GM12878 (cell line): Measurements from ENCODE around the gene RECK. TPM values are rescaled to one million over a fixed set of nuclear protein-coding genes. Genes with fewer than 3 reads are reported as not detected.

Source experiments
- ATAC-seq: fragments of 200-7000 bp; cut with Tn5 transposase; 3 replicates; pipeline ENCODE4 v1.9.1; 2020; ENCODE audit warnings: mild to moderate bottlenecking, moderate library complexity
- BruUV-seq: library from RNA; stranded (reverse); fragments of 400-500 nt; replicated peaks from 2 replicates; lab custom pipeline; 2021; lab: Mats Ljungman, UMichigan
- CTCF ChIA-PET: fragments of 300-600 bp; sonication (Branson Sonifier 250); formaldehyde crosslinking; extraction: SDS; loops from one replicate; lab custom pipeline; 2021; ENCODE audit warnings: inconsistent platforms; lab: Yijun Ruan, JAX
- POLR2A ChIA-PET: fragments of 350-600 bp; formaldehyde crosslinking; extraction: SDS; loops from one replicate; lab custom pipeline; 2021; ENCODE audit warnings: inconsistent platforms; lab: Charles Lee
- RAD21 ChIA-PET: fragments of 300-600 bp; sonication (Branson Sonifier 250); formaldehyde crosslinking; loops from one replicate; lab custom pipeline; 2023; ENCODE audit warnings: antibody characterized with exemption; ENCODE audit not compliant: unreplicated experiment; lab: Charles Lee
- SMC1A ChIA-PET: fragments of 300-600 bp; sonication (Branson Sonifier 250); formaldehyde crosslinking; loops from one replicate; lab custom pipeline; 2023; ENCODE audit not compliant: unreplicated experiment, uncharacterized antibody; lab: Charles Lee
- DNase-seq: peaks from one replicate; pipeline ENCODE4 v3.0.0-alpha.2; 2011; ENCODE audit warnings: low read depth, low spot score
- FAIRE-seq: peaks from 3 replicates; lab custom pipeline; 2011; peaks lifted over from hg19 to GRCh38; lab: Jason Lieb, UNC
- H2AFZ ChIP-seq: 2 replicates; pipeline ENCODE4 v1.6.0; 2011; ENCODE audit warnings: low read depth, low read length, control low read depth; ENCODE audit not compliant: control insufficient read depth
- H3K27ac ChIP-seq: 2 replicates; pipeline ENCODE4 v1.5.1; 2011; ENCODE audit warnings: control low read depth; ENCODE audit not compliant: control insufficient read depth, insufficient read depth
- H3K27me3 ChIP-seq, 2 experiments: replicated peaks in 1 of 2; 2 replicates each; pipeline versions ENCODE4 v1.6.0 to v1.6.1; 2011; ENCODE audit warnings: low read length in 1 of 2; ENCODE audit not compliant: control insufficient read depth in 2 of 2, insufficient read depth in 2 of 2
- H3K36me3 ChIP-seq, 2 experiments: 2 replicates each; pipeline ENCODE4 v1.5.1; 2011; ENCODE audit warnings: low read length in 1 of 2; ENCODE audit not compliant: control insufficient read depth in 2 of 2, insufficient read depth in 2 of 2
- H3K4me1 ChIP-seq: 2 replicates; pipeline ENCODE4 v1.6.1; 2011; ENCODE audit warnings: mild to moderate bottlenecking, low read length, moderate library complexity, mixed read lengths; ENCODE audit not compliant: control insufficient read depth, insufficient read depth
- H3K4me2 ChIP-seq: 2 replicates; pipeline ENCODE4 v1.6.0; 2011; ENCODE audit warnings: control low read depth; ENCODE audit not compliant: control insufficient read depth, insufficient read depth
- H3K4me3 ChIP-seq: fragments of 200-600 bp; sonication (generic); 2 replicates; pipeline ENCODE4 v1.5.1; 2016
- H3K79me2 ChIP-seq: 2 replicates; pipeline ENCODE4 v1.6.0; 2011; ENCODE audit warnings: low read length; ENCODE audit not compliant: control insufficient read depth, insufficient read depth
- H3K9ac ChIP-seq: 2 replicates; pipeline ENCODE4 v1.8.0; 2011; ENCODE audit warnings: low read length, control low read depth, mixed read lengths; ENCODE audit not compliant: control insufficient read depth, insufficient read depth
- H3K9me3 ChIP-seq: replicated peaks from 3 replicates; pipeline ENCODE4 v1.5.1; 2011; ENCODE audit warnings: mild to moderate bottlenecking, low read length; ENCODE audit not compliant: control insufficient read depth, insufficient read depth
- H4K20me1 ChIP-seq: 2 replicates; pipeline ENCODE4 v1.6.0; 2011; ENCODE audit not compliant: control insufficient read depth, insufficient read depth
- ASH2L ChIP-seq: fragments of 300-600, 200-600 bp; sonication (generic); IDR thresholded peaks from 2 replicates; pipeline ENCODE4 v1.6.1; 2017; ENCODE audit warnings: low read depth, mild to moderate bottlenecking, borderline replicate concordance
- BCL3 ChIP-seq: IDR thresholded peaks from 2 replicates; pipeline ENCODE4 v1.6.1; 2011; ENCODE audit warnings: borderline replicate concordance, low read depth, mild to moderate bottlenecking, moderate library complexity, low read length; ENCODE audit not compliant: insufficient read depth, poor library complexity, severe bottlenecking
- BHLHE40 ChIP-seq, 2 experiments: fragments of 450-650 bp in 1 of 2; IDR thresholded peaks; 2 replicates each; pipeline ENCODE4 v1.6.1; 2011 to 2017; ENCODE audit warnings: low read depth in 2 of 2, borderline replicate concordance in 1 of 2, improper control_type of control experiment in 1 of 2, low read length in 1 of 2, mild to moderate bottlenecking in 1 of 2
- BMI1 ChIP-seq: fragments of 450-650 bp; IDR thresholded peaks from 2 replicates; pipeline ENCODE4 v1.6.1; 2016; ENCODE audit warnings: mild to moderate bottlenecking, moderate library complexity, borderline replicate concordance
- ESRRA ChIP-seq: IDR thresholded peaks from 2 replicates; pipeline ENCODE4 v1.6.1; 2012; ENCODE audit warnings: mild to moderate bottlenecking, low read length, improper control_type of control experiment
- HDAC6 ChIP-seq: fragments of 200-600 bp; sonication (generic); IDR thresholded peaks from one replicate; pipeline ENCODE4 v1.8.0; 2017; ENCODE audit warnings: antibody characterized with exemption; ENCODE audit not compliant: unreplicated experiment
- IKZF2 ChIP-seq, 2 experiments: fragments of 450-650 bp; IDR thresholded peaks; 2 replicates each; pipeline ENCODE4 v1.6.1; 2017; ENCODE audit warnings: mild to moderate bottlenecking in 2 of 2, moderate library complexity in 2 of 2
- PKNOX1 ChIP-seq: fragments of 450-650 bp; IDR thresholded peaks from 2 replicates; pipeline ENCODE4 v1.6.1; 2016; ENCODE audit warnings: mild to moderate bottlenecking
- PML ChIP-seq: IDR thresholded peaks from 2 replicates; pipeline ENCODE4 v1.6.1; 2012; ENCODE audit warnings: low read length, inconsistent platforms
- POU2F2 ChIP-seq: IDR thresholded peaks from 3 replicates; pipeline ENCODE4 v1.6.1; 2011; ENCODE audit warnings: low read depth, mild to moderate bottlenecking, low read length, borderline replicate concordance
- RB1 ChIP-seq: fragments of 450-650 bp; formaldehyde crosslinking; IDR thresholded peaks from 2 replicates; pipeline ENCODE4 v1.6.1; 2017; ENCODE audit warnings: mild to moderate bottlenecking, borderline replicate concordance
- SREBF2 ChIP-seq: IDR thresholded peaks from 2 replicates; pipeline ENCODE4 v1.6.1; 2012; ENCODE audit warnings: mild to moderate bottlenecking, low read length
- STAT3 ChIP-seq: IDR thresholded peaks from 2 replicates; pipeline ENCODE4 v1.6.1; 2011; ENCODE audit warnings: low read depth, low read length, improper control_type of control experiment
- ZNF217 ChIP-seq: fragments of 450-650 bp; IDR thresholded peaks from 2 replicates; pipeline ENCODE4 v1.6.1; 2017; ENCODE audit warnings: antibody characterized with exemption, mild to moderate bottlenecking
- WGBS: methylation state at CpG from one replicate; pipeline ENCODE4 v1.1.6; 2016; ENCODE audit warnings: low lambda C conversion rate; ENCODE audit not compliant: insufficient replicate concordance, insufficient coverage; ENCODE audit errors: missing lambda C conversion rate; 5-methylcytosine and 5-hydroxymethylcytosine counted together
- in situ Hi-C: fragments of 300-500 bp; cut with MboI; formaldehyde crosslinking; loops from 9 replicates; pipeline ENCODE4 v1.14.3; 2018; ENCODE audit warnings: mixed read lengths
- intact Hi-C: fragments of 100-400 bp; cut with micrococcal nuclease; formaldehyde crosslinking; loops from one replicate; pipeline ENCODE4 v1.14.2; 2022; ENCODE audit not compliant: unreplicated experiment
- polyA plus RNA-seq, 11 experiments: library from polyadenylated mRNA; depleted of rRNA in 4 of 11; unstranded in 6 of 11; stranded (reverse) in 5 of 11; fragments of >200 nt; fragmentation: Nextera tagmentation in 4 of 11; fragmentation: Illumina TruSeq in 1 of 11; extraction: Ambion mirVana in 4 of 11; extraction: Trizol in 1 of 11; gene quantifications; 1 replicate in 1 of 11; 2 replicates in 10 of 11; pipeline versions ENCODE4 v1.2.1 to v1.2.3, GENCODE V29; 2011 to 2016; ENCODE audit warnings: inconsistent platforms in 2 of 11, missing spikeins in 2 of 11, low read depth in 1 of 11
- total RNA-seq, 4 experiments: library from RNA; depleted of rRNA in 3 of 4; stranded (reverse); fragments of >200 nt in 3 of 4; fragmentation: Illumina TruSeq in 1 of 4; extraction: Trizol in 1 of 4; gene quantifications; 2 replicates each; pipeline versions ENCODE4 v1.2.1 to v1.2.3, GENCODE V29; 2013 to 2021
- TF ChIP-seq, protein P1 (sequence below): fragments of 450-650 bp; IDR thresholded peaks from 2 replicates; pipeline ENCODE4 v1.6.1; 2016; ENCODE audit warnings: mild to moderate bottlenecking, moderate library complexity, borderline replicate concordance

The RECK gene
- total and polyA plus RNA-seq, 10 of the 15 experiments (the other 5 are each of a cell fraction or from before 2014, with no cell fraction given) = 0.02 to 0.40 (median 0.13) TPM

DNA sequence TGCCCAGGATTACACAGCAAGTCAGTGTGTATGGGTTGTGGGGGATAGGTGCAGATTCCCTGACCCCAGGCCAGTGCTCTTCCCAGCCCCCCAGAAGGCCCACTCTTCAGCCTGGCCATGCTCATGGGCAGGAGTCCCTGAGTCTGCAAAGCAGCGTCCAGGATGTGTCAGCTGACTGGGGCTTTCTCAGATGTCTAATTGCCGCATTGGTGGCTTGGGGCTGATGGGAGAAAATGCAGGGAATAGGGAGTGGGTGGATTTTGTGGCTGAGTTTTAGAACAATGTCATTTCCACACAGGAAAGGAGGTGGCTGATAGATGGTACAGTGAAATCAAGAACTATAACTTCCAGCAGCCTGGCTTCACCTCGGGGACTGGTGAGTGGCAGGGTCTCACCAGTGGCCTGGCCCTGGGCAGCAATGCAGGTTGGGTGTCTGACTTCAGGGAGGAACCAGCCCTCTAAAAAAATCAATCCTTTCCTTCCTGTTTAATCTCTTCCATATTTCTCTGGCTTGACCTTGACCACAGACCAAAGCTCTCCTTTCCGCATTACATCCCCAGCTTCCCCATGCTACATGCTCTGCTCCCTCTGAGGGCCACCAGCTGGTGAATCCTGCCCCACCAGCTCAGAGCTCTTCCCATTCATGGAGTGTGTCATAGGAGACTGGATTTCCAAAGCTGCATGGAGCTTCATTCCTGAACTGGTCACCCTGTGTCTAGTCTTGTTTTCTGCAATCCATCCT lies 114.0 kb downstream of the RECK start:
- H3K4me2 ChIP-seq = no peak overlapping the region
- peaks cover 56% of the 10 kb centered on the region for H3K4me1 ChIP-seq
- H3K27me3 ChIP-seq = no peaks in the 10 kb centered on the region
- no peak for DNase-seq
- no peak for FAIRE-seq
- SMC1A ChIA-PET = interaction anchor here (1.0 to 1.6 kb wide), 2 partner anchors 14 to 48 kb away, joined by 4 to 5 read pairs; no protein-coding TSS in a partner anchor
- CTCF ChIA-PET = interaction anchor here (1.2 kb wide), 1 partner anchor 49 kb away, joined by 5 read pairs; no protein-coding TSS in a partner anchor
- intact Hi-C loops (no loop called here), in situ Hi-C loops (no loop called here)
- peaks cover 4% of the 10 kb centered on the region; the same call in 1 of the 3 replicates for H3K9me3 ChIP-seq
- H3K4me3 ChIP-seq = no peak overlapping the region
- no peaks in the 10 kb centered on the region for H4K20me1 ChIP-seq
- no peak for ATAC-seq
- BruUV-seq = no TSS peak
- WGBS = 81% methylated on average over 4 of the region's 4 CpGs
- RAD21 ChIA-PET = interaction anchor here (2.0 kb wide), 1 partner anchor 16 kb away, joined by 5 read pairs; no protein-coding TSS in a partner anchor
- no peaks in the 10 kb centered on the region for H3K36me3 ChIP-seq
- no peak for TF ChIP-seq BCL3
- no peak for TF ChIP-seq ZNF217
- TF ChIP-seq POU2F2 = no peak
- TF ChIP-seq IKZF2 (IDR thresholded peaks at IDR 0.05) = no peak
- TF ChIP-seq SREBF2 = no peak
- no peak for TF ChIP-seq BMI1
- no peak for TF ChIP-seq BHLHE40 (IDR thresholded peaks at IDR 0.05; ENCODE audit: borderline replicate concordance in 1 of 2, low read depth in 2 of 2, low read length in 1 of 2)
- TF ChIP-seq ESRRA = no peak
- TF ChIP-seq ASH2L = no peak
- no peak for TF ChIP-seq STAT3
- TF ChIP-seq, protein P1, sequence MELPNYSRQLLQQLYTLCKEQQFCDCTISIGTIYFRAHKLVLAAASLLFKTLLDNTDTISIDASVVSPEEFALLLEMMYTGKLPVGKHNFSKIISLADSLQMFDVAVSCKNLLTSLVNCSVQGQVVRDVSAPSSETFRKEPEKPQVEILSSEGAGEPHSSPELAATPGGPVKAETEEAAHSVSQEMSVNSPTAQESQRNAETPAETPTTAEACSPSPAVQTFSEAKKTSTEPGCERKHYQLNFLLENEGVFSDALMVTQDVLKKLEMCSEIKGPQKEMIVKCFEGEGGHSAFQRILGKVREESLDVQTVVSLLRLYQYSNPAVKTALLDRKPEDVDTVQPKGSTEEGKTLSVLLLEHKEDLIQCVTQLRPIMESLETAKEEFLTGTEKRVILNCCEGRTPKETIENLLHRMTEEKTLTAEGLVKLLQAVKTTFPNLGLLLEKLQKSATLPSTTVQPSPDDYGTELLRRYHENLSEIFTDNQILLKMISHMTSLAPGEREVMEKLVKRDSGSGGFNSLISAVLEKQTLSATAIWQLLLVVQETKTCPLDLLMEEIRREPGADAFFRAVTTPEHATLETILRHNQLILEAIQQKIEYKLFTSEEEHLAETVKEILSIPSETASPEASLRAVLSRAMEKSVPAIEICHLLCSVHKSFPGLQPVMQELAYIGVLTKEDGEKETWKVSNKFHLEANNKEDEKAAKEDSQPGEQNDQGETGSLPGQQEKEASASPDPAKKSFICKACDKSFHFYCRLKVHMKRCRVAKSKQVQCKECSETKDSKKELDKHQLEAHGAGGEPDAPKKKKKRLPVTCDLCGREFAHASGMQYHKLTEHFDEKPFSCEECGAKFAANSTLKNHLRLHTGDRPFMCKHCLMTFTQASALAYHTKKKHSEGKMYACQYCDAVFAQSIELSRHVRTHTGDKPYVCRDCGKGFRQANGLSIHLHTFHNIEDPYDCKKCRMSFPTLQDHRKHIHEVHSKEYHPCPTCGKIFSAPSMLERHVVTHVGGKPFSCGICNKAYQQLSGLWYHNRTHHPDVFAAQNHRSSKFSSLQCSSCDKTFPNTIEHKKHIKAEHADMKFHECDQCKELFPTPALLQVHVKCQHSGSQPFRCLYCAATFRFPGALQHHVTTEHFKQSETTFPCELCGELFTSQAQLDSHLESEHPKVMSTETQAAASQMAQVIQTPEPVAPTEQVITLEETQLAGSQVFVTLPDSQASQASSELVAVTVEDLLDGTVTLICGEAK = no peak
- TF ChIP-seq PKNOX1 = no peak
- TF ChIP-seq PML = no peak
- TF ChIP-seq RB1 = no peak
- TF ChIP-seq HDAC6 = no peak
- H3K27ac ChIP-seq = no peak overlapping the region
- POLR2A ChIA-PET = no interaction called here
- no peak overlapping the region for H2AFZ ChIP-seq
- H3K9ac ChIP-seq = peak overlapping the region; percentile 24; the same call in 1 of the 2 replicates
- H3K79me2 ChIP-seq = no peaks in the 10 kb centered on the region
